Spinal cord (tissue), 10 donors: ENCODE measurements around the gene PPDPF. TPM values are rescaled to one million over a fixed set of nuclear protein-coding genes. Genes with fewer than 3 reads are reported as not detected.

Experiments
- DNase-seq, 6 donors: peaks; one replicate each; pipeline versions ENCODE4 v3.0.0 to v3.0.0-alpha.2; 2013 to 2015; ENCODE audit warnings: low spot score in 6 of 6, low read depth in 4 of 6
- H3K27ac ChIP-seq: one replicate; pipeline ENCODE4 v1.5.1; 2013; ENCODE audit warnings: low read depth, low read length, control low read depth
- H3K27me3 ChIP-seq: one replicate; pipeline ENCODE4 v1.6.1; 2013; ENCODE audit warnings: low read length; ENCODE audit not compliant: control insufficient read depth, insufficient read depth
- H3K36me3 ChIP-seq: one replicate; pipeline ENCODE4 v1.6.1; 2013; ENCODE audit warnings: low read length; ENCODE audit not compliant: control insufficient read depth, insufficient read depth
- H3K4me1 ChIP-seq: one replicate; pipeline ENCODE4 v1.6.1; 2013; ENCODE audit warnings: low read length; ENCODE audit not compliant: control insufficient read depth, insufficient read depth
- H3K4me3 ChIP-seq: one replicate; pipeline ENCODE4 v1.5.1; 2013; ENCODE audit warnings: low read depth, low read length, control low read depth
- H3K9me3 ChIP-seq: one replicate; pipeline ENCODE4 v1.6.1; 2013; ENCODE audit warnings: low read length; ENCODE audit not compliant: control insufficient read depth, insufficient read depth
- WGBS: methylation state at CpG from one replicate; pipeline ENCODE4 v1.1.5; 2013; ENCODE audit warnings: missing lambda C conversion rate; ENCODE audit not compliant: insufficient coverage; 5-methylcytosine and 5-hydroxymethylcytosine counted together
- polyA plus RNA-seq, 2 donors: library from polyadenylated mRNA; unstranded; fragments of 120-200 nt; gene quantifications; one replicate each; pipeline ENCODE4 v1.2.1, GENCODE V29; 2013; ENCODE audit not compliant: insufficient read length in 2 of 2
- total RNA-seq, 2 donors: library from RNA; depleted of rRNA in 1 of 2; stranded (reverse); fragments of 120-200 nt in 1 of 2; fragments of >200 nt in 1 of 2; gene quantifications; one replicate each; pipeline versions ENCODE4 v1.2.3 to v1.2.4, GENCODE V29; 2013 to 2014
- donor health status: healthy.

PPDPF gene
- total and polyA plus RNA-seq, 4 donors, result 19.9 to 467 (median 266) TPM

DNA sequence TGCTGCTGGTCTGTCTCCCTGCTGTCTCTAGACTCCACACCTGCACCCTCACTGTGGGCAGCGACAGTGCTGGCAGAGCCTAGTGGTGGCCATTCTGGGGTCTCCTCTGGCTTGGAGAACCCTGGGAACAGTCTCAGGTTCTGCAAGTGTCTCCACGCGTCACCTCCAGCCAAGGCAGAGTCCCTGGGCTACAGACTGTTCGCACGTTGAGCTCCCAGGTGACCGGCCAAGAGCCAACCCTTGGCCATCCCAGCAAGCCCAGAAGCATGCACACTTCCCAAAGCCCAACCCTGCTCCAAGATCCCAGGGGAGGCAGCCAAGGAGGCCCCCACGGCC lies 26.5 kb upstream of the PPDPF start:
- DNase-seq, result no peak
- 88% methylated on average over 7 of the region's 7 CpGs for WGBS
- no peak overlapping the region for H3K27ac ChIP-seq

DNA sequence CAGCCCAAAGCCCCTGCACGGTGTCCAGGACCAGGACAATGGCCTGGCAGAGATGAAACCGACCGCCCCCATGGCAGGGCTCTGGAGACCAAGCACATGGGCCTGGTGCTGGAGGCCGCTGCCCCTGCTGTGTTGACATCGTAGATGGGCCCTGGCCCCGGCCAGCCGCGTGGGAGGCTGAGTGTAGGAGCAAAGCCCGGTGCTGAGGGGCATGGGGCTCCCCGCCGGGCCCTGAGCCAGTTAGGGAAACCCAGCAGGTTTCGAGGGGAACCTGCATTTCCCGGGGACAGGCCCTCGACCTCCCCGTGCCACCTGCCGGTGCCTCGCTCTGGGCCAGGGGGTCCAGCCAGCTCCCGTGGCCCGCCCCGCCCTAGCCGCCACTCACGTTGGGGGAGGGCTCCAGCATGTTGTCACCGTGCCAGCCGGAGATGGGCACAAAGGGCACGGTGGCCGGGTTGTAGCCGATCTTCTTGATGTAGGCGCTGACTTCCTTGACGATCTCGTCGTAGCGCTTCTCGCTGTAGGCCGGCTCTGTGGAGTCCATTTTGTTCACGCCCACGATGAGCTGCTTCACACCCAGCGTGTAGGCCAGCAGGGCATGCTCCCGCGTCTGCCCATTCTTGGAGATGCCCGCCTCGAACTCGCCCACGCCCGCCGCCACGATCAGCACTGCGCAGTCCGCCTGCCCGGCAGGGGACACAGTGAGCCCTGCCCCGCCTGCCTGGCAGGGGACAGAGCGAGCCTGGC lies 26.0 kb upstream of the PPDPF start:
- Histone ChIP-seq H3K36me3 (peaks cover 82% of the 10 kb centered on the region), H3K4me3 (no peak overlapping the region), H3K27me3 (peaks cover 14% of the 10 kb centered on the region), H3K9me3 (no peaks in the 10 kb centered on the region), H3K27ac (no peak overlapping the region), H3K4me1 (peaks cover 39% of the 10 kb centered on the region)
- WGBS, result 86% methylated on average over 49 of the region's 51 CpGs
- no peak for DNase-seq

More for the DNA sequence above, 26.5 kb upstream of the PPDPF start:
- Histone ChIP-seq H3K36me3 (peaks cover 86% of the 10 kb centered on the region), H3K9me3 (no peaks in the 10 kb centered on the region), H3K27me3 (peaks cover 11% of the 10 kb centered on the region), H3K4me1 (peaks cover 35% of the 10 kb centered on the region), H3K4me3 (no peak overlapping the region)

DNA sequence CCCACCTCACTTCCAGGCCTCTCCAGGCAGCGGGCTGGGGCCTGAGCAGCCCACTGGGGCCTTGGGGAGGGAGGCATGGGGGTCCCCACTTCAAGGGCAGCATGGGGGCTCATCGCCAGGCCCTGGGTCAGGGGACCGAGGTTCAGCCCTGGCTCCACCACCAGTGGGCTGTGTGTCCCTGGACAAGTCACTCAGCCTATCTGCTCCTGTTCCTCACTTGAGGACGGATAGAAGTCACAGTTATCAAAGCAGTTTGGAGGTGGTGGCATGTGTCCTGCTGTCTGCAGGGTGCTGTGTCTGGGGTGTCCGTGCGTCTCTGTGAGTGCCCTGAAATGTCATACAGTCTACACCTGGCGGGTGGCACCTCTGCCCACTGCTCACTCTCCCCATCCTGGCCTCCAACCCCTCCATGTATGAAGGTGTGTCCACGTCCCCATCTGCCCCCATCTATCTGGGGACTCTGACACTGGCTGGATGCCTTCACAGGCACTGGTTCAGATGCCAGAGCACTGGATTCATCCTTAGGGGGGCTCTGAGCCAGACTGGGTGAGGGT lies 25.3 kb upstream of the PPDPF start:
- 80% methylated on average over 8 of the region's 8 CpGs for WGBS
- Histone ChIP-seq H3K36me3 (peaks cover 78% of the 10 kb centered on the region), H3K27me3 (peaks cover 15% of the 10 kb centered on the region), H3K4me1 (peaks cover 45% of the 10 kb centered on the region), H3K4me3 (no peak overlapping the region), H3K9me3 (no peaks in the 10 kb centered on the region), H3K27ac (no peak overlapping the region)
- no peak for DNase-seq

DNA sequence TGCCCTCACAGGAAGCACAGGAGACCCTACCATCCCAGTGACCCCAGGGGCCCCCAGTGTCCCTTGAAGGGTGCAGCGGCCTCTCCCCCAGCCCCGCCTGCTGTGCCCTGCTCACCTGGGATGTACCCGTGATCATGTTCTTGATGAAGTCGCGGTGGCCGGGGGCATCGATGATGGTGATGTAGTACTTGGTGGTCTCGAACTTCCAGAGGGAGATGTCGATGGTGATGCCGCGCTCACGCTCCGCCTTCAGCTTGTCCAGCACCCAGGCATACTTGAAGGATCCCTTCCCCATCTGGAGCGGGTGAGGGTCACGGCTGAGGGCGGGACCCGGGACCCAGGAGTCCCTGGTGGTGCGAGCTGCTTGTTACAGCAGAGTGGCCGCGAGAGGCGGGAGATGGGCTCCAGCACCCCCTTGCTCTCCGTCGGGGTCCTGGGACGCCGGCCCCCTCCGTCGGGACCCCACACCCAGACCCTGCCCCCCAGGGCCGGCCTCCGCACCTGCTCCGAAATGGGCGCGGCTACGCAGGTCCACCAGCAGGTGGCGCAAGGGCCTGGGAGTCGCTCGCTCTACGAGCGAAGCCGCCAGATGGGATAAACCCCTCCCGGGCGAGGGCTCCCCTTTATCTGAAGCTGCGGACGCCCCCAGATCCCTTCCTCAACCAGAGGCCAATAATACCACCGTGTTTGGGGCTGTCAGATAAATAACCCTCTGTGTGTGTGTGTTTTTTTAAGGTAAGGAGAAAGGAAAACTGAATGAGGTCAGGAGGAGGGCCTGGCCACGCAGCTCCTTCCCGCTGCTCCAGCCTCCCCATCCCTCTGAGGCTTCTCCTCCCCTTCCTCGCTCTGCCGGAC lies 24.6 kb upstream of the PPDPF start:
- WGBS, result 28% methylated on average over 44 of the region's 48 CpGs
- Histone ChIP-seq H3K9me3 (no peaks in the 10 kb centered on the region), H3K4me1 (peaks cover 46% of the 10 kb centered on the region), H3K27me3 (peaks cover 15% of the 10 kb centered on the region), H3K36me3 (peaks cover 71% of the 10 kb centered on the region), H3K4me3 (peak overlapping the region; percentile 26), H3K27ac (no peak overlapping the region)
- peak in 2 of 6 donors; percentile 81 to 86 for DNase-seq

DNA sequence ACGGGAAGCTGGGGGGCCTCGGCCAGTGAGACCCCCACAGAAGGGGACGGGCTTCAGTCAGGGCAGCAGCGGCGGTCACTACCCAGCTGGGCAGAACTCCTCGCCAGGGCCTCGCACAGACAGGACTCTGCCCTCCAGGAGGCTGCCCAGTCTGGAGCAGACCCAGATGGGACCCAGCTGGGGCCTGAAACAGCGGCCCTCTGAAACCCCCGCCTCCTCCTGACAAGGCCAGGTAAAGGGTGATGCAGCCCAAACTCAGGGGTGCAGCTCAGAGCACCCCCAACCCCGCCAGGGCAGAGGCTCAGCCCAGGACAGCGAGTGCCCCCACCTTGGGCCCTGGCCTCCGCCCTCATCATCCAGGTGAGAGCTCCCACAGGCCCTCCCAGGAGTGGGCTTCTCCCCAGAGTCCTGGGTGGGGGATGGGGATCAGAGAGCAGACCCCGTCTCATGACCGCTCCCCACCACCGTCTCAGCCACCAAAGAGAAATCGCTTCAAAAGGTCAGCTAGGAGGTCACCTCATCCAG lies 23.9 kb upstream of the PPDPF start:
- no peak overlapping the region for H3K27ac ChIP-seq
- H3K4me1 ChIP-seq, result peaks cover 48% of the 10 kb centered on the region
- peak overlapping the region; percentile 26 for H3K4me3 ChIP-seq
- H3K27me3 ChIP-seq, result peaks cover 15% of the 10 kb centered on the region
- H3K9me3 ChIP-seq, result no peaks in the 10 kb centered on the region
- 59% methylated on average over 15 of the region's 16 CpGs for WGBS
- no peak for DNase-seq
- peaks cover 64% of the 10 kb centered on the region for H3K36me3 ChIP-seq

DNA sequence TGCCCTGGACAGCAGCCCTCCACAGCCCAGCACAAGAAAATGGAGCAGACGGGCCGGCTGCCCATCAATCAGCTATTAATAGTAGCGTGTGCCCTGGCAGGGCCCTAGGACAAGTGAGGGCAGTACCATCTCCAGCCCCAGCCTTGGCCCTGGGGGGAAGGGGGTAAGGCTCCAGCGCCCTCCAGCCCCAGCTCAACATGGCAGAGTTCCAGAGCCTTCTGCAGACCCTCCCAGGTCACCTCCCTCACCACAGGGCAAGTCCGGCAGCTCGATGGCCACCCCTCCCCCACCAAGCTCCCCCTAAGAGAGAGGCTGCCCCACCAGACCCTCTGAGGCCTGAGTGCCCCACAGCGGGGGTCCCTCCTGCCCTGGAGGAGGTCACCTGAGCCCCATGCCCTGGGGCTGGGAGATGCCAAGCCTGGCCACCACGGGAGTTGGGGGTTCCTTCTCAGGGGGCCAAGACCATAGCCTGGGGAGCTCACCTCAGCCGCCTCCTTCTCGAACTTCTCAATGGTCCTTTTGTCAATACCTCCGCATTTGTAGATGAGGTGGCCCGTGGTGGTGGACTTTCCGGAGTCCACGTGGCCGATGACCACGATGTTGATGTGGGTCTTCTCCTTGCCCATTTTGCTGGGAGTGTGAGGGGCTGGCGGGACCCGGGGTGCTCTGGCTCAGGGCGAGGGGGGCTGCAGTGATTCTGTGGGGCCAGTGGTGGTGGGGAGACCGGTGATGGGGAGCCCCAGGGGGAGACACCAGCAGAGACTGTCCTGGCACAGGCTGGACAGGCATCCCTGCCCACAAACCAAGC lies 23.2 kb upstream of the PPDPF start:
- Histone ChIP-seq H3K27me3 (peaks cover 15% of the 10 kb centered on the region), H3K27ac (no peak overlapping the region), H3K4me3 (peak overlapping the region; percentile 26), H3K4me1 (peaks cover 55% of the 10 kb centered on the region), H3K9me3 (no peaks in the 10 kb centered on the region), H3K36me3 (peaks cover 57% of the 10 kb centered on the region)
- DNase-seq, result no peak
- WGBS, result 70% methylated on average over 10 of the region's 20 CpGs

DNA sequence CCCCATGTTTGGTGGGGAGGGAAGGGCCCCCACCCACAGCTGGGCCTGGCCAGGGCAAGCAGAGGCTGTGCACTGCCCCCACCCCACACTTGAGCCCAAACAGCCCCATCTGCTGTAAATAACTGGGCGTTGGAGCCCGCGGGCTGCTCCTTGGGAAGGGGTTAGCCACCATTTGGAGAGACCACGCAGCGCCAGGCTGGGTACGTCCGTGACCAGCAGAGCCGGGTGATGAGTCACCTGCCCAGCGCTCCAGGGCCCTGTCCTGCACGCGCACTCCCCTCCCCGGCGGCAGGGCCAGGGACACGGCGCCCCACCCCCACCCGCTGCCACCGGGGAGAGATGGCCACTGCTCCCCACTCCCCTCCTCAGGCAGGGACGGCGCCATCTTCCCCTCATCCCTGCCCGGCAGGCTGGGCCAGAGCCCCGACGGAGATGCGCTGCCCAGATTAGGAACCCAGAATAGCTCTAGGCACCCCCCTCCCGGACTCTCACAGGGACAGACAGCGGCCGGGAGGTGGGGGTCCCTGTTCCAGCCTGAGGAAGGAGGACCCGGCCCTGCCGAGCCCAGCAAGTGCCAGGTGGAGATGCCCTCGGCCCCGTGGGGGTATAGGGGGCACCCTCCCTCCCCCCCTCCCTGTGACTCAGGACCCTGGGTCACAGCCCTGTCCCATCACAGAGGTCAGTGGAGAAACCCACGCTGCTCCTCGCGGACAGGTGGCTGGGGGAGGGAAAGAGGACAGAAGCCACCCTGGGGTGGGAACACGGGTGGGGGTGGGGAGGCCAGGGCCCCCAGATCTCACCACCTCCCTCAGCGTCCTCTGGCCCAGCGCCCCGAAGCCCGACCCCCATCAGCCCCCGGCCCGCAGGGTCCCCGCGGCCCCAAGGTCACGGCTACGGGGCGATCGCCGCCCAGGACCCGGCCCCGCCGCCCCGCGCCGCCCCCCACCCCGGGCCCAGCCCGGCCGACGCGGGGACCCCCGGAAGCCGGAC lies 22.3 kb upstream of the PPDPF start:
- peaks cover 15% of the 10 kb centered on the region for H3K27me3 ChIP-seq
- WGBS, result 6% methylated on average over 50 of the region's 60 CpGs

DNA sequence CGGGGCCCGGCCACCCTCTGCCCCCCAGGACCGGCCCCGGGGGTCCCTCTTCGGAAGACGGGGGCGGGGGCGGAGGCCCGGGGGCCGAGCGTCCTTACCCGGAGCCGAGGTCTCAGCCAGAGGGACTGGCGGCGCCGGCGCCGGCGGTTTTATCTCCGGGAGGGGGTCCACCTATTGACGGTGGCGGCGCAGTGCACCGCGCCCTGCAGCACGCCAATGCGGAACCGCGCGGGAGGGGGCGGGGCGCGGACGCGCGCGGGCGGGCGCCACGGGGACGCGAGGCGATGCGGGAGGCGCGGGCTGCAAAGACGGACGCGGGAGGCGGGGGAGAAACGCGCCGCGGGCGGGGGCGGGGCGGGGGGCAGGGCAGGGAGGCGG lies 21.6 kb upstream of the PPDPF start, which contains the start of gene EEF1A2:
EEF1A2 (minus strand) TSS at position 124 of the 378 bp plus-strand sequence. CDS start 1,320 bp downstream, outside the sequence.
- peak in 4 of 6 donors; percentile 60 to 93 (median 75) for DNase-seq
- Histone ChIP-seq H3K27me3 (peaks cover 15% of the 10 kb centered on the region), H3K27ac (no peak within 1 kb of the TSS), H3K4me1 (peaks cover 64% of the 10 kb centered on the region), H3K4me3 (peak within 1 kb of the TSS; percentile 24), H3K36me3 (peaks cover 41% of the 10 kb centered on the region), H3K9me3 (no peaks in the 10 kb centered on the region)
- WGBS, result under 1% methylated on average over 58 of the region's 58 CpGs

More for the DNA sequence above, 22.3 kb upstream of the PPDPF start:
- peak in 2 of 6 donors; percentile 31 to 53 for DNase-seq
- no peak overlapping the region for H3K27ac ChIP-seq
- H3K4me1 ChIP-seq, result peaks cover 64% of the 10 kb centered on the region
- H3K4me3 ChIP-seq, result peak overlapping the region; percentile 21
- peaks cover 48% of the 10 kb centered on the region for H3K36me3 ChIP-seq
- H3K9me3 ChIP-seq, result no peaks in the 10 kb centered on the region
